Measurements from ENCODE around the gene PRICKLE4. TPM values are rescaled to one million over a fixed set of nuclear protein-coding genes. Genes with fewer than 3 reads are reported as not detected.

Gene PRICKLE4
- total RNA-seq, 6 experiments from 2014 or later, result 0.30 to 0.68 (median 0.31) TPM; not detected in 3

DNA sequence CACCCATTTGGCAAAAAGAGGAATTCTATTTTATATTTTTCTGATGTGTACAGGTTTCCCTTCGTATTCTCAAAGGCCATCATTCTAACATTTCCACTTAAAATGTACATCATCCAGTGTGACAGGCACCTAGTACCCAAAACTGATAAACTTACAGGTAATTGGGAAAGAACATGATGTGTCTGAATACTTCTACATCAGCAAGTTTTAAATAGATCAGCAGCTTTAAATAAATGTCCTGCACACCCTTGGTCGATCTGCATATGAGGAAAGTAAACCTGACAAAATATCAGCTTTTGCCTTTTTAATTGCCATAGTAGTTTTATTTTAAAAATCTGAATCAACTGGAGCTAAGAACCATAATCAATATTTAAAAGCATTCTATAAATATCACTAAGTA lies 33.4 kb downstream of the PRICKLE4 start:
- Mint-ChIP-seq H3K27me3 (ENCODE audit: insufficient read depth) (no peaks in the 10 kb centered on the region), H3K9me3 (no peaks in the 10 kb centered on the region), H3K36me3 (ENCODE audit: low read depth) (no peaks in the 10 kb centered on the region), H3K4me3 (no peak overlapping the region), H3K27ac (no peak overlapping the region), H3K4me1 (ENCODE audit: low read depth) (peaks cover 5% of the 10 kb centered on the region; the same call in 1 of the 2 replicates)
- no peak for TF ChIP-seq CTCF (IDR thresholded peaks at IDR 0.05)
- no peak for DNase-seq

- no peak overlapping the region for H3K27ac Mint-ChIP-seq
- H3K4me1 Mint-ChIP-seq (ENCODE audit: low read depth), result peaks cover 5% of the 10 kb centered on the region; the same call in 1 of the 2 replicates
- no peaks in the 10 kb centered on the region for H3K27me3 Mint-ChIP-seq (ENCODE audit: insufficient read depth)
- H3K9me3 Mint-ChIP-seq, result no peaks in the 10 kb centered on the region
- no peak overlapping the region for H3K4me3 Mint-ChIP-seq
- TF ChIP-seq CTCF (IDR thresholded peaks at IDR 0.05), result no peak
- DNase-seq, result no peak
- H3K36me3 Mint-ChIP-seq (ENCODE audit: low read depth), result no peaks in the 10 kb centered on the region
These were observed 34.0 kb downstream of the PRICKLE4 start for GRCh38 chr6:41814629-41815028.

GRCh38 chr6:41815587-41815986 lies 35.0 kb downstream of the PRICKLE4 start:
- DNase-seq, result no peak
- H3K9me3 Mint-ChIP-seq, result no peaks in the 10 kb centered on the region
- peaks cover 5% of the 10 kb centered on the region; the same call in 1 of the 2 replicates for H3K4me1 Mint-ChIP-seq (ENCODE audit: low read depth)
- H3K27me3 Mint-ChIP-seq (ENCODE audit: insufficient read depth), result no peaks in the 10 kb centered on the region
- H3K4me3 Mint-ChIP-seq, result no peak overlapping the region
- no peaks in the 10 kb centered on the region for H3K36me3 Mint-ChIP-seq (ENCODE audit: low read depth)
- H3K27ac Mint-ChIP-seq, result no peak overlapping the region
- no peak for TF ChIP-seq CTCF (IDR thresholded peaks at IDR 0.05)

- DNase-seq, result no peak
- Mint-ChIP-seq H3K9me3 (no peaks in the 10 kb centered on the region), H3K4me3 (no peak overlapping the region), H3K4me1 (ENCODE audit: low read depth) (peaks cover 1% of the 10 kb centered on the region; the same call in 1 of the 2 replicates), H3K36me3 (ENCODE audit: low read depth) (no peaks in the 10 kb centered on the region), H3K27ac (no peak overlapping the region), H3K27me3 (ENCODE audit: insufficient read depth) (no peaks in the 10 kb centered on the region)
- no peak for TF ChIP-seq CTCF (IDR thresholded peaks at IDR 0.05)
These were observed 37.9 kb downstream of the PRICKLE4 start for GRCh38 chr6:41818271-41819054.

DNA sequence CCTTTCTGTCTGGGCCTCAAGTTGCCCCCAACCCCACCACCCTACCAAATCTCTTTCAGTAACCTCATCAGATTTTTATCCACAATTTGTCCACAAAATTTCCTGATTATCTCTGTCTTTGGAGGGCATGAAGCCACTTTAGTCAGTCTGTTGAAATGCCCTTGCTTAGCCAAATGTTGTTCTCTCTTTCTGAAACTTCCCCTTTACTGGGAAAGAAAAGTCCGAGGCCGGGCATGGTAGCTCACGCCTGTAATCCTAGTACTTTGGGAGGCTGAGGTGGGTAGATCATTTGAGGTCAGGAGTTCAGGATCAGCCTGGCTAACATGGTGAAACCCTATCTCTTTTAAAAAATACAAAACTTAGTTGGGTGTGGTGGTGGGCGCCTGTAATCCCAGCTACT lies 40.7 kb downstream of the PRICKLE4 start:
- Mint-ChIP-seq H3K4me3 (no peak overlapping the region), H3K27ac (no peak overlapping the region), H3K36me3 (ENCODE audit: low read depth) (no peaks in the 10 kb centered on the region), H3K27me3 (ENCODE audit: insufficient read depth) (no peaks in the 10 kb centered on the region), H3K4me1 (ENCODE audit: low read depth) (peaks cover 5% of the 10 kb centered on the region), H3K9me3 (no peaks in the 10 kb centered on the region)
- no peak for DNase-seq
- no peak for TF ChIP-seq CTCF (IDR thresholded peaks at IDR 0.05)
